Gastrocnemius medialis (tissue), 4 donors: Measurements from ENCODE around the gene ACAD10.

Experiments
- POLR2A ChIP-seq, 2 donors: fragments of 450-650 bp; IDR thresholded peaks; one replicate each; pipeline ENCODE4 v1.6.1; 2017; ENCODE audit warnings: antibody characterized with exemption in 2 of 2, mild to moderate bottlenecking in 2 of 2, moderate library complexity in 2 of 2
- TF ChIP-seq, protein P1 (sequence below), 5 experiments: fragments of 450-650 bp in 3 of 5; fragments of 200-600 bp in 2 of 5; sonication (generic) in 2 of 5; IDR thresholded peaks in 4 of 5; conservative IDR thresholded peaks in 1 of 5; 1 replicate in 4 of 5; 2 replicates in 1 of 5; pipeline ENCODE4 v1.5.1; 2016 to 2019; ENCODE audit warnings: antibody characterized with exemption in 5 of 5, mild to moderate bottlenecking in 3 of 5, moderate library complexity in 3 of 5

DNA sequence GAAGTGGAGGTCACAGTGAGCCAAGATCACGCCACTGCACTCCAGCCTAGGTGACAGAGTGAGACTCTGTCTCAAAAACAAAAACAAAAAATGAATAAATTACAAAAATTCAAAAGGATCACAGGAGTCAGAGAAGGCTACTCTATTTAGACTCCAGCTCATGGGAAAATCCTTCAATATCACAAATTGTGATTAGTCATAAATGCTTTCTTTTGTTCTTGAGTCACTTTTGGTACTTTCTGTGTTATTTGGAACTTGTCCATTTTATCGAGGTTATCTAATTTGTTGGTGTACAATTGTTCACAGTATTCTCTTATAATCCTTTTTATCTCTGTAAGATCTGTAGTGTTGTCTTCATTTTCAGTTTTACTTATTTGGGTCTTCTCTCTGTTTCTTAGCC is 99.8 kb downstream of the ACAD10 start:
- TF ChIP-seq, protein P1, sequence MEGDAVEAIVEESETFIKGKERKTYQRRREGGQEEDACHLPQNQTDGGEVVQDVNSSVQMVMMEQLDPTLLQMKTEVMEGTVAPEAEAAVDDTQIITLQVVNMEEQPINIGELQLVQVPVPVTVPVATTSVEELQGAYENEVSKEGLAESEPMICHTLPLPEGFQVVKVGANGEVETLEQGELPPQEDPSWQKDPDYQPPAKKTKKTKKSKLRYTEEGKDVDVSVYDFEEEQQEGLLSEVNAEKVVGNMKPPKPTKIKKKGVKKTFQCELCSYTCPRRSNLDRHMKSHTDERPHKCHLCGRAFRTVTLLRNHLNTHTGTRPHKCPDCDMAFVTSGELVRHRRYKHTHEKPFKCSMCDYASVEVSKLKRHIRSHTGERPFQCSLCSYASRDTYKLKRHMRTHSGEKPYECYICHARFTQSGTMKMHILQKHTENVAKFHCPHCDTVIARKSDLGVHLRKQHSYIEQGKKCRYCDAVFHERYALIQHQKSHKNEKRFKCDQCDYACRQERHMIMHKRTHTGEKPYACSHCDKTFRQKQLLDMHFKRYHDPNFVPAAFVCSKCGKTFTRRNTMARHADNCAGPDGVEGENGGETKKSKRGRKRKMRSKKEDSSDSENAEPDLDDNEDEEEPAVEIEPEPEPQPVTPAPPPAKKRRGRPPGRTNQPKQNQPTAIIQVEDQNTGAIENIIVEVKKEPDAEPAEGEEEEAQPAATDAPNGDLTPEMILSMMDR (IDR thresholded peaks at IDR 0.05 in 4 of 5, conservative IDR thresholded peaks at IDR 0.05 in 1 of 5): no peak
- TF ChIP-seq POLR2A (IDR thresholded peaks at IDR 0.05): no peak
